ENCODE results near the gene DLG1.

DNA sequence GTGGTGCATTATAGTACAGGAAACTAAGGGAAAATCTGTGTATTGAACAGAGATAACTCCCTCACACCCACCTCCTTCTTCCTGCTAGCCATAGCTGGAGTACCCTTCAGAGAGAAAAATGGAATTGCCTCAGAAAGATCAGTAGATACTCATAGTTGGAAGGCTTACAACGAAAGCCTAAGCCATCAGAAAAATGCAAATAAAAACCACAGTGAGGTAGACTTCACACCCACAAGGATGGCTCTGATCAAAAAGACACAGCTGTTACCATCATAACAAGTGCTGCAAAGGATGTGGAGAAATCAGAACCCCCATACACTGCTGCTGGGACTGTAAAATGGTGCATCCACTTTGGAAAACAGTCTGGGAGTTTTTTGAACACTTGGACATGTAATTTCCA, 7.4 kb upstream of the DLG1 start:
- TF ChIP-seq, protein P1, sequence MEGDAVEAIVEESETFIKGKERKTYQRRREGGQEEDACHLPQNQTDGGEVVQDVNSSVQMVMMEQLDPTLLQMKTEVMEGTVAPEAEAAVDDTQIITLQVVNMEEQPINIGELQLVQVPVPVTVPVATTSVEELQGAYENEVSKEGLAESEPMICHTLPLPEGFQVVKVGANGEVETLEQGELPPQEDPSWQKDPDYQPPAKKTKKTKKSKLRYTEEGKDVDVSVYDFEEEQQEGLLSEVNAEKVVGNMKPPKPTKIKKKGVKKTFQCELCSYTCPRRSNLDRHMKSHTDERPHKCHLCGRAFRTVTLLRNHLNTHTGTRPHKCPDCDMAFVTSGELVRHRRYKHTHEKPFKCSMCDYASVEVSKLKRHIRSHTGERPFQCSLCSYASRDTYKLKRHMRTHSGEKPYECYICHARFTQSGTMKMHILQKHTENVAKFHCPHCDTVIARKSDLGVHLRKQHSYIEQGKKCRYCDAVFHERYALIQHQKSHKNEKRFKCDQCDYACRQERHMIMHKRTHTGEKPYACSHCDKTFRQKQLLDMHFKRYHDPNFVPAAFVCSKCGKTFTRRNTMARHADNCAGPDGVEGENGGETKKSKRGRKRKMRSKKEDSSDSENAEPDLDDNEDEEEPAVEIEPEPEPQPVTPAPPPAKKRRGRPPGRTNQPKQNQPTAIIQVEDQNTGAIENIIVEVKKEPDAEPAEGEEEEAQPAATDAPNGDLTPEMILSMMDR (conservative IDR thresholded peaks at IDR 0.05 in 1 of 2, IDR thresholded peaks at IDR 0.05 in 1 of 2; ENCODE audit: low read depth in 1 of 2, low read length in 2 of 2): no peak
- no peak for TF ChIP-seq EZH2 (IDR thresholded peaks at IDR 0.05; ENCODE audit: low read length, missing control alignments)

All from fibroblast of lung (primary cell).